Activated CD8-positive, alpha-beta memory T cell treated with anti-CD3 and anti-CD28 coated beads, Interleukin-2, amount 50 U/mL, for 24 hours (primary cell): ENCODE measurements around the gene GGTA1.

Source experiments
- DNase-seq: peaks from one replicate; pipeline ENCODE4 v3.0.0-alpha.2; 2020; ENCODE audit errors: extremely low read depth

GGTA1 gene

GRCh38 chr9:121499177-121499426 is 542 bp downstream of the GGTA1 start:
- DNase-seq = no peak

GRCh38 chr9:121498487-121499176 is 1.0 kb downstream of the GGTA1 start:
- DNase-seq = no peak

GRCh38 chr9:121498150-121498486 is 1.5 kb downstream of the GGTA1 start:
- peak; percentile 6 for DNase-seq

GRCh38 chr9:121495976-121496375 is 3.7 kb downstream of the GGTA1 start:
- no peak for DNase-seq

GRCh38 chr9:121494192-121494591 is 5.5 kb downstream of the GGTA1 start:
- DNase-seq = no peak

- no peak for DNase-seq
These were observed 8.5 kb downstream of the GGTA1 start for GRCh38 chr9:121491111-121491510.

GRCh38 chr9:121489344-121489743 is 10.3 kb downstream of the GGTA1 start:
- DNase-seq = no peak

GRCh38 chr9:121486043-121486442 is 13.6 kb downstream of the GGTA1 start:
- DNase-seq = no peak

- DNase-seq = no peak
These were observed 14.0 kb downstream of the GGTA1 start for GRCh38 chr9:121485623-121486022.

GRCh38 chr9:121484651-121485446 is 14.8 kb downstream of the GGTA1 start:
- DNase-seq = no peak

- DNase-seq = no peak
These were observed 16.1 kb downstream of the GGTA1 start for GRCh38 chr9:121483473-121484031.

- no peak for DNase-seq
These were observed 16.6 kb downstream of the GGTA1 start for GRCh38 chr9:121483049-121483448.

- DNase-seq = no peak
These were observed 20.6 kb downstream of the GGTA1 start for GRCh38 chr9:121478816-121479676.

- no peak for DNase-seq
These were observed 23.5 kb downstream of the GGTA1 start for GRCh38 chr9:121476156-121476555.

- no peak for DNase-seq
These were observed 25.3 kb downstream of the GGTA1 start for GRCh38 chr9:121474231-121474947.

GRCh38 chr9:121473229-121473628 is 26.4 kb downstream of the GGTA1 start:
- no peak for DNase-seq

- DNase-seq = no peak
These were observed 27.2 kb downstream of the GGTA1 start for GRCh38 chr9:121472446-121472845.

- no peak for DNase-seq
These were observed 33.5 kb downstream of the GGTA1 start for GRCh38 chr9:121466142-121466541.

- no peak for DNase-seq
These were observed 34.7 kb downstream of the GGTA1 start for GRCh38 chr9:121464968-121465367.

- peak; percentile 14 for DNase-seq
These were observed 36.4 kb downstream of the GGTA1 start for GRCh38 chr9:121463026-121463807.

GRCh38 chr9:121459513-121459912 is 40.1 kb downstream of the GGTA1 start:
- no peak for DNase-seq
